Activated CD8-positive, alpha-beta memory T cell treated with anti-CD3 and anti-CD28 coated beads for 4 hours (primary cell): ENCODE results near the gene TMEFF1.
"Not testable (repeated sequence)": the region's sequence is repeated elsewhere in the genome, so short reads cannot be mapped to it uniquely, and the experiment has no call there.

Source experiments
- DNase-seq, 2 donors: peaks; one replicate each; pipeline ENCODE4 v3.0.0-alpha.2; 2020; ENCODE audit warnings: low read depth in 2 of 2

Gene TMEFF1

GRCh38 chr9:100489836-100490235 is 16.9 kb downstream of the TMEFF1 start:
- no peak for DNase-seq

- DNase-seq, result no peak
These were observed 20.0 kb downstream of the TMEFF1 start for GRCh38 chr9:100492952-100493351.

GRCh38 chr9:100498592-100498991 is 25.6 kb downstream of the TMEFF1 start:
- no peak for DNase-seq

GRCh38 chr9:100499460-100499859 is 26.5 kb downstream of the TMEFF1 start:
- no peak for DNase-seq

- DNase-seq, result no peak
These were observed 26.9 kb downstream of the TMEFF1 start for GRCh38 chr9:100499866-100500265.

GRCh38 chr9:100505564-100506159 is 32.7 kb downstream of the TMEFF1 start:
- DNase-seq, result peak; percentile 2 to 5

- DNase-seq, result not testable (repeated sequence)
These were observed 34.4 kb downstream of the TMEFF1 start for GRCh38 chr9:100507350-100507749.

GRCh38 chr9:100511205-100511604 is 38.3 kb downstream of the TMEFF1 start:
- DNase-seq, result no peak

GRCh38 chr9:100515578-100516494 is 42.9 kb downstream of the TMEFF1 start:
- DNase-seq, result no peak

- DNase-seq, result no peak
These were observed 48.3 kb downstream of the TMEFF1 start for GRCh38 chr9:100521282-100521681.

GRCh38 chr9:100525563-100525962 is 52.6 kb downstream of the TMEFF1 start:
- DNase-seq, result no peak

GRCh38 chr9:100527180-100527794 is 54.3 kb downstream of the TMEFF1 start:
- DNase-seq, result not testable (repeated sequence)

GRCh38 chr9:100534401-100534800 is 61.5 kb downstream of the TMEFF1 start:
- no peak for DNase-seq

- no peak for DNase-seq
These were observed 67.4 kb downstream of the TMEFF1 start for GRCh38 chr9:100540327-100540726.

GRCh38 chr9:100549048-100549447 is 76.1 kb downstream of the TMEFF1 start:
- DNase-seq, result no peak

GRCh38 chr9:100554935-100555401 is 82.0 kb downstream of the TMEFF1 start:
- no peak for DNase-seq

GRCh38 chr9:100555471-100555870 is 82.5 kb downstream of the TMEFF1 start:
- DNase-seq, result no peak

- no peak for DNase-seq
These were observed 84.1 kb downstream of the TMEFF1 start for GRCh38 chr9:100557053-100557452.

- no peak for DNase-seq
These were observed 88.3 kb downstream of the TMEFF1 start for GRCh38 chr9:100561256-100561655.

GRCh38 chr9:100567856-100568255 is 94.9 kb downstream of the TMEFF1 start:
- no peak for DNase-seq

GRCh38 chr9:100573655-100574260 is 100.8 kb downstream of the TMEFF1 start:
- no peak for DNase-seq

- no peak for DNase-seq
These were observed 102.1 kb downstream of the TMEFF1 start for GRCh38 chr9:100575006-100575405.
